ENCODE measurements around the gene PTPRT. TPM values are rescaled to one million over a fixed set of nuclear protein-coding genes. Genes with fewer than 3 reads are reported as not detected.

PTPRT gene
- total RNA-seq, 1 experiment from 2014 or later, result not detected

GRCh38 chr20:42581311-42581710 lies 608.4 kb downstream of the PTPRT start:
- no peak for TF ChIP-seq REST (IDR thresholded peaks at IDR 0.05; ENCODE audit: insufficient read depth in 1 of 2, low read depth in 2 of 2, low read length in 1 of 2)
- no peak for TF ChIP-seq POLR2AphosphoS5 (IDR thresholded peaks at IDR 0.05; ENCODE audit: low read depth, low read length)
- TF ChIP-seq CTCF (IDR thresholded peaks at IDR 0.05), result no peak
- no peak for TF ChIP-seq SIN3A (IDR thresholded peaks at IDR 0.05; ENCODE audit: borderline replicate concordance, insufficient read depth, low read depth, low read length)
- no peak for TF ChIP-seq TCF7L2 (IDR thresholded peaks at IDR 0.05; ENCODE audit: low read depth, low read length)
- ATAC-seq (no peak), DNase-seq (ENCODE audit: low read depth, low spot score) (no peak)
- intact Hi-C loops (cut with micrococcal nuclease; ENCODE audit: unreplicated experiment), result no loop called here
- Histone ChIP-seq H3K9me3 (ENCODE audit: control insufficient read depth, insufficient read depth, low read depth, low read length) (no peaks in the 10 kb centered on the region), H3K27ac (ENCODE audit: low read length) (no peak overlapping the region), H3K4me1 (ENCODE audit: control insufficient read depth, insufficient read depth, low read length) (no peaks in the 10 kb centered on the region), H3K27me3 (ENCODE audit: control insufficient read depth, insufficient read depth, low read length) (no peaks in the 10 kb centered on the region), H3K4me3 (ENCODE audit: low read depth in 2 of 2, low read length in 2 of 2) (no peak overlapping the region), H3K36me3 (ENCODE audit: control insufficient read depth, insufficient read depth, low read length) (no peaks in the 10 kb centered on the region)
- POLR2A ChIA-PET, result no interaction called here
- in situ Hi-C loops (cut with HindIII; ENCODE audit: low pct_unique_long_range_greater_than_20kb, low sequenced_read_pairs), result no loop called here
- no TSS peak for BruUV-seq (replicated peaks)
- CTCF ChIA-PET, result no interaction called here

- ChIA-PET CTCF (no interaction called here), POLR2A (no interaction called here)
- Histone ChIP-seq H3K27me3 (ENCODE audit: control insufficient read depth, insufficient read depth, low read length) (no peaks in the 10 kb centered on the region), H3K36me3 (ENCODE audit: control insufficient read depth, insufficient read depth, low read length) (no peaks in the 10 kb centered on the region), H3K9me3 (ENCODE audit: control insufficient read depth, insufficient read depth, low read depth, low read length) (no peaks in the 10 kb centered on the region), H3K4me3 (ENCODE audit: low read depth in 2 of 2, low read length in 2 of 2) (no peak overlapping the region), H3K27ac (ENCODE audit: low read length) (no peak overlapping the region), H3K4me1 (ENCODE audit: control insufficient read depth, insufficient read depth, low read length) (no peaks in the 10 kb centered on the region)
- in situ Hi-C loops (cut with HindIII; ENCODE audit: low pct_unique_long_range_greater_than_20kb, low sequenced_read_pairs), result no loop called here
- TF ChIP-seq TCF7L2 (IDR thresholded peaks at IDR 0.05; ENCODE audit: low read depth, low read length), result no peak
- no peak for TF ChIP-seq POLR2AphosphoS5 (IDR thresholded peaks at IDR 0.05; ENCODE audit: low read depth, low read length)
- no peak for TF ChIP-seq SIN3A (IDR thresholded peaks at IDR 0.05; ENCODE audit: borderline replicate concordance, insufficient read depth, low read depth, low read length)
- TF ChIP-seq REST (IDR thresholded peaks at IDR 0.05; ENCODE audit: insufficient read depth in 1 of 2, low read depth in 2 of 2, low read length in 1 of 2), result no peak
- TF ChIP-seq CTCF (IDR thresholded peaks at IDR 0.05), result no peak
- no TSS peak for BruUV-seq (replicated peaks)
- ATAC-seq (no peak), DNase-seq (ENCODE audit: low read depth, low spot score) (no peak)
- intact Hi-C loops (cut with micrococcal nuclease; ENCODE audit: unreplicated experiment), result no loop called here
These were observed 613.5 kb downstream of the PTPRT start for GRCh38 chr20:42576167-42576566.

All from Panc1 (cell line).